22Rv1 (cell line): ENCODE measurements around the gene KCTD20.

Source experiments
- ZFX ChIP-seq: fragments of 450-650 bp; IDR thresholded peaks from 2 replicates; pipeline ENCODE4 v1.6.1; 2017; ENCODE audit warnings: antibody characterized with exemption, borderline replicate concordance
- TF ChIP-seq, protein P1 (sequence below): fragments of 450-650 bp; IDR thresholded peaks from 2 replicates; pipeline ENCODE4 v1.5.1; 2017; ENCODE audit warnings: mild to moderate bottlenecking

DNA sequence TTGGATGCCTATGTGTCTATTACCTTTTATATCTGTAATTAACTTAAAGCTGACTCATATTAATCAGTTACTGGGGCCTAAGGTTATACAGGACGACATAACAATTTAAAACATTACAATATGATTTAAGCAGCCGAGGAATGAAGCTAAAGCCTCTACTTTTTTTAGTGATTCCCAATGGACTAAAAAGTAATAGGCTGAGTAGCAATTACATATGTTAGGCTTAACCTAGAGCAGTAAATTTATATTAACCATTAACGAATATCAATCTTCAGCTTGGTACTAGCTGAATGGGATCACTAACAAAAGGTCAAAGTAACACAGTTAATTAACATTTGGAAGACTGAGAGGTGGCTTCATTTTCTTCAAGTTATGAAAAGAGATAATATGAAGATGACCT is 61.4 kb downstream of the KCTD20 start:
- TF ChIP-seq, protein P1, sequence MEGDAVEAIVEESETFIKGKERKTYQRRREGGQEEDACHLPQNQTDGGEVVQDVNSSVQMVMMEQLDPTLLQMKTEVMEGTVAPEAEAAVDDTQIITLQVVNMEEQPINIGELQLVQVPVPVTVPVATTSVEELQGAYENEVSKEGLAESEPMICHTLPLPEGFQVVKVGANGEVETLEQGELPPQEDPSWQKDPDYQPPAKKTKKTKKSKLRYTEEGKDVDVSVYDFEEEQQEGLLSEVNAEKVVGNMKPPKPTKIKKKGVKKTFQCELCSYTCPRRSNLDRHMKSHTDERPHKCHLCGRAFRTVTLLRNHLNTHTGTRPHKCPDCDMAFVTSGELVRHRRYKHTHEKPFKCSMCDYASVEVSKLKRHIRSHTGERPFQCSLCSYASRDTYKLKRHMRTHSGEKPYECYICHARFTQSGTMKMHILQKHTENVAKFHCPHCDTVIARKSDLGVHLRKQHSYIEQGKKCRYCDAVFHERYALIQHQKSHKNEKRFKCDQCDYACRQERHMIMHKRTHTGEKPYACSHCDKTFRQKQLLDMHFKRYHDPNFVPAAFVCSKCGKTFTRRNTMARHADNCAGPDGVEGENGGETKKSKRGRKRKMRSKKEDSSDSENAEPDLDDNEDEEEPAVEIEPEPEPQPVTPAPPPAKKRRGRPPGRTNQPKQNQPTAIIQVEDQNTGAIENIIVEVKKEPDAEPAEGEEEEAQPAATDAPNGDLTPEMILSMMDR = no peak
- no peak for TF ChIP-seq ZFX
